Kidney glomerular epithelial cell (primary cell): ENCODE data around the gene BST2.
"Not testable (repeated sequence)": the region's sequence is repeated elsewhere in the genome, so short reads cannot be mapped to it uniquely, and the experiment has no call there.

Experiments used
- DNase-seq: peaks from one replicate; lab custom pipeline; 2025; lab: John Stamatoyannopoulos, UW

Gene BST2

GRCh38 chr19:17389957-17390664, 15.3 kb downstream of the BST2 start:
- no peak for DNase-seq

GRCh38 chr19:17389288-17389687, 16.1 kb downstream of the BST2 start:
- no peak for DNase-seq

- DNase-seq, result no peak
Observed at GRCh38 chr19:17385878-17386611, 19.4 kb downstream of the BST2 start.

- DNase-seq, result no peak
Observed at GRCh38 chr19:17380426-17381138, 24.8 kb downstream of the BST2 start.

GRCh38 chr19:17379221-17379631, 26.2 kb downstream of the BST2 start:
- DNase-seq, result no peak

GRCh38 chr19:17378271-17378670, 27.2 kb downstream of the BST2 start:
- DNase-seq, result no peak

- no peak for DNase-seq
Observed at GRCh38 chr19:17376935-17377600, 28.4 kb downstream of the BST2 start, which contains the start of gene PLVAP. TSS of gene PLVAP (minus strand) at chr19:17377342. CDS start at chr19:17377288, 54 bp downstream.

GRCh38 chr19:17370026-17370587, 35.3 kb downstream of the BST2 start:
- DNase-seq, result no peak

- DNase-seq, result no peak
Observed at GRCh38 chr19:17365361-17365760, 40.1 kb downstream of the BST2 start.

GRCh38 chr19:17363852-17364605, 41.4 kb downstream of the BST2 start:
- not testable (repeated sequence) for DNase-seq

GRCh38 chr19:17359905-17360800, 45.3 kb downstream of the BST2 start:
- no peak for DNase-seq

GRCh38 chr19:17358395-17358794, 47.0 kb downstream of the BST2 start:
- no peak for DNase-seq

- DNase-seq, result no peak
Observed at GRCh38 chr19:17357724-17358123, 47.7 kb downstream of the BST2 start.

- DNase-seq, result no peak
Observed at GRCh38 chr19:17357078-17357666, 48.3 kb downstream of the BST2 start.

- DNase-seq, result no peak
Observed at GRCh38 chr19:17353386-17353785, 52.0 kb downstream of the BST2 start.
